GM12873 (cell line): ENCODE data around the gene ENTPD2.

ENCODE experiments used
- TF ChIP-seq, protein P1 (sequence below): IDR thresholded peaks from 2 replicates; pipeline ENCODE4 v1.5.1; 2012; ENCODE audit warnings: low read depth, mild to moderate bottlenecking, moderate library complexity, low read length, control low read depth; ENCODE audit not compliant: insufficient read depth; ENCODE audit errors: missing control alignments

The ENTPD2 gene

GRCh38 chr9:137045294-137046087 is 8.4 kb downstream of the ENTPD2 start:
- TF ChIP-seq, protein P1, sequence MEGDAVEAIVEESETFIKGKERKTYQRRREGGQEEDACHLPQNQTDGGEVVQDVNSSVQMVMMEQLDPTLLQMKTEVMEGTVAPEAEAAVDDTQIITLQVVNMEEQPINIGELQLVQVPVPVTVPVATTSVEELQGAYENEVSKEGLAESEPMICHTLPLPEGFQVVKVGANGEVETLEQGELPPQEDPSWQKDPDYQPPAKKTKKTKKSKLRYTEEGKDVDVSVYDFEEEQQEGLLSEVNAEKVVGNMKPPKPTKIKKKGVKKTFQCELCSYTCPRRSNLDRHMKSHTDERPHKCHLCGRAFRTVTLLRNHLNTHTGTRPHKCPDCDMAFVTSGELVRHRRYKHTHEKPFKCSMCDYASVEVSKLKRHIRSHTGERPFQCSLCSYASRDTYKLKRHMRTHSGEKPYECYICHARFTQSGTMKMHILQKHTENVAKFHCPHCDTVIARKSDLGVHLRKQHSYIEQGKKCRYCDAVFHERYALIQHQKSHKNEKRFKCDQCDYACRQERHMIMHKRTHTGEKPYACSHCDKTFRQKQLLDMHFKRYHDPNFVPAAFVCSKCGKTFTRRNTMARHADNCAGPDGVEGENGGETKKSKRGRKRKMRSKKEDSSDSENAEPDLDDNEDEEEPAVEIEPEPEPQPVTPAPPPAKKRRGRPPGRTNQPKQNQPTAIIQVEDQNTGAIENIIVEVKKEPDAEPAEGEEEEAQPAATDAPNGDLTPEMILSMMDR, result no peak

DNA sequence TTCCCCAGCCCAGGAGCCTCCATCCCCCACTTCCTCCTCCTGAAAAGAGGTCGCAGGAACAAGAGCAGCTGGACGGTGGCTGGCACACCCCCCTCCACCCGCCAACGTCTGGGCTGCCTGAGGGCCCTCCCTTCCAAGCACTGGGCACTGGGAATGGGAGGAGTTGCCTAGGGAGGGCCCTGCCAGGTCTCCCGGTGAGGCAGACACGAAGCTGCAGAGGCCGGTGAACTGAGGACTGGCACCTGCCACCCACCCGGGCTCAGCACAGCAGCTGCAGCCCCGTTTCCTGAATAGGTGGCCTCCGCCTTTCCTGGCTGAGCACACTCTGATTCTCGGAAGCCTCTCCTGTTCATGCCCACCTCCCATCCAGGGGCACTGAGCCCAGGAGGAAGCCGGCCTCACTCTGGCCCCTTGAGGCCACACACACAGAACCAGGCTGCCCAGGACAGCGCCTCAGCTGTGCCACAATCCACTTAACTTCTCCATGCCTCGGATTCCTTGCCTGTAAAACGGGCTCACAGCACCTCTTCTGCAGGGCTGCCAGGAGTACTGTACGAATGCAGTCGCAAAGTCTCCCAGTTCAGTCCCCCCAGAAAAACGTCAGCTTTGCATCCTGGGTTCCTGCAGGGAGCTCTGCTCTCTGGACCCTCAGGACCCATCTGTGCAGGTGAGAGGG is 9.2 kb downstream of the ENTPD2 start:
- TF ChIP-seq, protein P1, result no peak

GRCh38 chr9:137044037-137044436 is 9.8 kb downstream of the ENTPD2 start:
- TF ChIP-seq, protein P1, result no peak

DNA sequence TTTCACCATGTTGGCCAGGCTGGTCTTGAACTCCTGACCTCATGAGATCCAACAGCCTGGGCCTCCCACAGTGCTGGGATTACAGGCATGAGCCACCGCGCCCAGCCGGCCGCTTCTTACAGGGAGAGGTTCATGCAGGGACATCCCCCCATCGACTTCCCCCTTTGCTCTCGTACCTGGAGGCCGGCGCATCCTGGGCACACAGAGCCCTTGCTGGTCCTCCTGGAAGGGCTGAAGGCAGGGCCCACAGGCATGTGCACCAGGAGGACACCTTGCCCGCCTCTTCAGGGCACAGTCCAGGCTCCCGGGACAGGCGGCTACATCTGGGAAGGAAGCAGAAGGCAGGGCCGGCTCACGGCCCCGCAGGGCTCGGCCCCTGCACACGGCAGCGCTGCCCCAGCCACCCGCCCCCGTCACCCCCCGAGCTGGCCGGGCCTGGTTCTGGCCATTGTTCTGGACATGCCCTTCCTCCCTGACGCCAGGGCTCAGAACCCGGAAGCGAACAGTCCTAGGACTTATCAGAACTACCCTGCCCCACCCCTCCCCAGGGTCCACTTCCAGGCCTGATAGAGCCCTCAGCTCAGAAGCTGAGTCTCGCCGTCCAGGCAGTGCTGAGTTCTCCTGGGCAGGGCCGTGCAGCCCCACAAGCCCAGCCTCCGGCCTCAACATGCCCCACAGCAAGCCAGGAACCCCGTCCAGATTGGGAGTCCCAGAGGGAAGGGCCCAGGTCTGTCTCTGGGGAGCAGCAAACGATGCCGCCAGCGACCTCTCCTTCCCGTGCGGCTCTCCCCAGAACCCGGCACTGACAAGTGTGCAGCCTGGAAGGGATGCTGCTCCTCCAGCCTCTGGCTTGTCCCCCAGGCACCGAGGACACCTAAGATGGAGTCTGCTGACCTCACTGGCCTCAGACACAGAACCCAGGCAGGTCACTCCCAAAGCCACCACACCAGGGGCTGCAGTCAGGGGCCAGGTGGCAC is 10.8 kb downstream of the ENTPD2 start:
- TF ChIP-seq, protein P1, result no peak

DNA sequence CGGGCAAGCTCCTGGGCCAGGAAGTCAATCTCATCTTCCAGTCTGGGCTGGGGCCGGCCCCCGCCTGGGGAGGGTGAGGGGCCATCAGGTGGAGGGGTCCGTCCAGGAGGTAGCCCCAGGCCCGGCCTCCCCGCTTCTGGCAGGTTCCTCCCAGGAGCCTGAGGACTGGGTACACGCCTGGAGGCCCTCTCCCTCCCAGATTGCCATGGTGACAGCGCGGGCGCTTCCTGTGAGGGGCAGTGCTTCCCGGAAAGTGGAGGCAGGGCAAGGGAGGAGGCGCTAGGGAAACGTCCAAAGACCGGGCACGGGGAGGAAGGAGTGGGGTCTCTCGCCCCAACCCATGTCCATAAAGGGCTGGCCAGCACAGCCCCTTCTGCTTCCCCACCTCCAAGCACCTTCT is 12.7 kb downstream of the ENTPD2 start:
- TF ChIP-seq, protein P1, result no peak

DNA sequence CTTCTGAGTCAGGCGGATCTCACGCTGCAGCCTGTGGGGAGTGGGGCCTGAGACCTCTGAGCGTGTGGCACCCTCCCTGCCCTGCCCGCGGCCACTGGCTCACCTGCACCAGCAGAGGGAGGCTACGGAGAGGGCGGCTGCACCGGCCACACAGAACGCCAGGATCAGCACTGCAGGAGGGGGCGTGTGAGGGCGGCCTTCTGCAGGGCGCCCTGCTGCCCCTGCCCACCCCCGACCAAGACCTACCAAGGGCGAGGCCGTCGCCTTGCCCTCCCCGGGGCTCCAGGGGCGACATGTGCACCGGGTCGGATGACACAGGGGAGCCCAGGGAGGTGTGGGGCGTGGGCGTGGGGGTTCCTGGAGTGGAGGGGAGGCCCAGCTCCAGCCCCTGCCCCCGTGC is 13.3 kb downstream of the ENTPD2 start:
- TF ChIP-seq, protein P1, result no peak
